ENCODE data around the gene ELOVL5.

Gene ELOVL5

GRCh38 chr6:53258076-53258773 lies 90.5 kb downstream of the ELOVL5 start:
- Mint-ChIP-seq H3K9me3 (no peaks in the 10 kb centered on the region), H3K4me3 (no peak overlapping the region), H3K27me3 (ENCODE audit: low read depth, poor library complexity) (no peaks in the 10 kb centered on the region), H3K4me1 (peaks cover 11% of the 10 kb centered on the region), H3K36me3 (ENCODE audit: low read depth) (peaks cover 63% of the 10 kb centered on the region), H3K27ac (peak overlapping the region; percentile 10)
- no peak for TF ChIP-seq CTCF (IDR thresholded peaks at IDR 0.05)
- DNase-seq: no peak

DNA sequence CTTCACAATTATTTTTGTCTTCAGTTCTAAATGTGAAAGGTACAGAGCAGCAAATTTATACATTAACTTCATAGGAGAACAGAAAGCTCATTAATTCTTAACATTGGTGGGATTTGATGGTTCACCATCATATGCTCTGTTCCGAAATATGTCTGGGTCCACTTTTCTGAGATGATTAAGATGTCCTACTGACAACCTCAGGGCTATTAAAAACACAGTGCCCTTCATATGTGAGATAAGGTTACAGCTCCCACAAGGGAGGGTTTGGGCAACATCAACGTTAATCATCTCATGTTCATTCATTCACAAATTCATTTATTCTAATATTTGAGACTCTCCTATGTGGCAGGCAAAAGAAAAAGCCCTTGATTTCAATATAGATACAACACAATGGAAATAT lies 91.2 kb downstream of the ELOVL5 start:
- Mint-ChIP-seq H3K27ac (peak overlapping the region; percentile 10), H3K4me3 (no peak overlapping the region), H3K9me3 (no peaks in the 10 kb centered on the region), H3K36me3 (ENCODE audit: low read depth) (peaks cover 61% of the 10 kb centered on the region), H3K4me1 (peaks cover 11% of the 10 kb centered on the region), H3K27me3 (ENCODE audit: low read depth, poor library complexity) (no peaks in the 10 kb centered on the region)
- TF ChIP-seq CTCF (IDR thresholded peaks at IDR 0.05): no peak
- no peak for DNase-seq

DNA sequence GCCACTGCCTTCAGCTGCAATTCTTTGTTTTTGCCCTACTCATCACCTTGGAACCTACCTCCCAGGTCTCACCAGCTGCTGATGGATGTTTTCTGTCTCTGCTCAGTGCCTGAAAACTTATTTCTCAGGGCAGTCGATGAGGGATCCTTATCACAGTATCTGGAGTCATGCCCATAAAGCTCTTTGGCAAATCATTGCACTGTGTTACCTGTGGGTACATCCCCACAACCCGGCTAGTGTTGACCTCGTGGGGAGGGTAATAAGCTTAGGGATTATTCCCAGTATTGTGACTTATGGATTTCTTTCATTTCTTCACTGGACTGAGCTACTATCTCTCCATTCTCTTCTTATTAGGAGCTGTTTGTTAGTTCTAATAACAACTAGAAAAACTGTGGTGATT lies 91.7 kb downstream of the ELOVL5 start:
- no peak overlapping the region for H3K4me3 Mint-ChIP-seq
- peaks cover 11% of the 10 kb centered on the region for H3K4me1 Mint-ChIP-seq
- no peak for DNase-seq
- no peak for TF ChIP-seq CTCF (IDR thresholded peaks at IDR 0.05)
- H3K36me3 Mint-ChIP-seq (ENCODE audit: low read depth): peaks cover 55% of the 10 kb centered on the region
- no peaks in the 10 kb centered on the region for H3K27me3 Mint-ChIP-seq (ENCODE audit: low read depth, poor library complexity)
- H3K9me3 Mint-ChIP-seq: no peaks in the 10 kb centered on the region
- no peak overlapping the region for H3K27ac Mint-ChIP-seq

GRCh38 chr6:53252177-53252692 lies 96.5 kb downstream of the ELOVL5 start:
- Mint-ChIP-seq H3K27ac (no peak overlapping the region), H3K4me3 (no peak overlapping the region), H3K27me3 (ENCODE audit: low read depth, poor library complexity) (peaks cover 5% of the 10 kb centered on the region), H3K36me3 (ENCODE audit: low read depth) (peaks cover 20% of the 10 kb centered on the region), H3K4me1 (peaks cover 9% of the 10 kb centered on the region), H3K9me3 (no peaks in the 10 kb centered on the region)
- DNase-seq: no peak
- no peak for TF ChIP-seq CTCF (IDR thresholded peaks at IDR 0.05)

DNA sequence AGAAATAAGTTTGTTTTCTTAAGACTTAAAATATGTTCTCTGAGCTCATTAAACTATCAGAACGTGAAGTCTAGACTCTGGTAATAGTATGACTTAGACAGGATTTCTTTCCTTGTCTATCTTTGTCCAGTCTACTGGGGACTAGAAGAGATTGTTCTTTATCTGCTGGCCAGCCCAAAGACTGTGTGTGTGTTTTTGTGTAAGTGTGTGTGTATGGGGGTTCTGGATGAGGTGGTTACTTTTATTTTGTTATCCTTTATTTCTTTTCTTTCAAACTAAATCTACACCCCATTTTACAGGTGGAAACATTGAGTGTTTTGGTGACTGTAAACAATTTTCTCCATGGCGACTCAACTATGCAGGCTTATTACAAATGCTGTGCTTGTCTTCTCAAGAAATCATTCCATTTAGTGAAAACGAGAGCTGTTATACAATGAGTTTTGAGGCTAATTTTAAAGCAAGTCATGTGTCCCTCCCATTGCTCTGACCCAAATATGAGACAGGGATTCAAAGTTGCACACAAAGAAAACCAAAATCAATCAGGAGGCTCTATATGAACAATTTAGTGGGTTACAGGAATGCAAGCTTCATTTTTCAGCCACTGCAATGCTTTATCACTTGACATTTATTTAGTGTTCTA lies 97.6 kb downstream of the ELOVL5 start:
- Mint-ChIP-seq H3K9me3 (no peaks in the 10 kb centered on the region), H3K36me3 (ENCODE audit: low read depth) (peaks cover 12% of the 10 kb centered on the region), H3K27me3 (ENCODE audit: low read depth, poor library complexity) (peaks cover 5% of the 10 kb centered on the region), H3K4me3 (no peak overlapping the region), H3K27ac (peak overlapping the region; percentile 21), H3K4me1 (peaks cover 16% of the 10 kb centered on the region)
- TF ChIP-seq CTCF (IDR thresholded peaks at IDR 0.05): no peak
- no peak for DNase-seq
